Psoas muscle (tissue), 8 donors: ENCODE data around the gene EDRF1. TPM values are rescaled to one million over a fixed set of nuclear protein-coding genes. Genes with fewer than 3 reads are reported as not detected.

Source experiments
- ATAC-seq, 4 donors: fragments of 200-7000 bp; cut with Tn5 transposase; one replicate each; pipeline ENCODE4 v1.9.1; 2020; ENCODE audit warnings: moderate library complexity in 3 of 4, mild to moderate bottlenecking in 2 of 4
- DNase-seq, 2 donors: peaks; one replicate each; pipeline ENCODE4 v3.0.0-alpha.2; 2020
- H3K27ac ChIP-seq: fragments of 200-600 bp; one replicate; pipeline ENCODE4 v1.8.0; 2022
- H3K27me3 ChIP-seq, 3 donors: fragments of 200-600 bp in 1 of 3; one replicate each; pipeline versions ENCODE4 v1.6.1 to v1.8.0; 2013 to 2022; ENCODE audit warnings: low read length in 2 of 3, mild to moderate bottlenecking in 2 of 3, moderate library complexity in 1 of 3; ENCODE audit not compliant: insufficient read depth in 3 of 3
- H3K36me3 ChIP-seq, 2 donors: fragments of 200-600 bp in 1 of 2; one replicate each; pipeline versions ENCODE4 v1.6.1 to v1.8.0; 2013 to 2022; ENCODE audit warnings: low read depth in 1 of 2, mild to moderate bottlenecking in 1 of 2, moderate library complexity in 1 of 2; ENCODE audit not compliant: insufficient read depth in 1 of 2
- H3K4me1 ChIP-seq: fragments of 200-600 bp; one replicate; pipeline ENCODE4 v1.8.0; 2022
- H3K4me3 ChIP-seq: fragments of 200-600 bp; one replicate; pipeline ENCODE4 v1.8.0; 2022; ENCODE audit warnings: mild to moderate bottlenecking
- H3K9me3 ChIP-seq: fragments of 200-600 bp; one replicate; pipeline ENCODE4 v1.8.0; 2022
- CTCF ChIP-seq: fragments of 200-600 bp; IDR thresholded peaks from one replicate; pipeline ENCODE4 v1.8.0; 2022; ENCODE audit warnings: antibody characterized with exemption
- WGBS, 3 donors: extraction: QIAGEN DNeasy Blood & Tissue Kit; methylation state at CpG; one replicate each; pipeline versions ENCODE4 v1.1.6 to v1.1.7; 2013; 5-methylcytosine and 5-hydroxymethylcytosine counted together
- intact Hi-C, 2 donors: fragments of 100-400 bp; cut with DNase I; formaldehyde crosslinking; loops; one replicate each; pipeline versions ENCODE4 v1.11.0 to v1.14.2; 2022
- polyA plus RNA-seq, 3 donors: library from polyadenylated mRNA; stranded (reverse); fragments of 200-250 nt; gene quantifications; one replicate each; pipeline ENCODE4 v1.2.3, GENCODE V29; 2013
- total RNA-seq, 4 donors: library from RNA; stranded (reverse); fragmentation: NEBNext Ultra II Directional in 2 of 4; extraction: Animal tissue kit (Norgen Biotek cat#: 25700) in 2 of 4; gene quantifications; one replicate each; pipeline versions ENCODE4 v1.2.1 to v1.2.4, GENCODE V29; 2021 to 2023
- donor health status: healthy with polysubstance abuse.
- donor health status: DM: no; HTN: no; CAD: no; lungs with moderate emphysema.
- donor health status: Bipolar disorder and iron deficiency.
- donor health status: healthy.
- donor health status: DM: yes; HTN: yes; CAD: no.
- donor health status: DM: no; HTN: no; CAD: no.
- donor health status: DM: no; HTN: no; CAD: no.
- donor health status: DM: yes; HTN: yes; CAD: no.

The EDRF1 gene
- total and polyA plus RNA-seq, 7 donors = 7.6 to 17.7 (median 11.5) TPM

GRCh38 chr10:125788156-125789034 is 68.9 kb downstream of the EDRF1 start:
- Histone ChIP-seq H3K27ac (no peak overlapping the region), H3K9me3 (no peaks in the 10 kb centered on the region), H3K36me3 (peaks cover 2 to 53% of the 10 kb centered on the region in 2 donors), H3K4me3 (no peak overlapping the region), H3K4me1 (no peaks in the 10 kb centered on the region), H3K27me3 (no peaks in the 10 kb centered on the region)
- no peak for DNase-seq
- no peak for TF ChIP-seq CTCF
- no peak for ATAC-seq
- intact Hi-C loops = no loop called here
- WGBS, 3 donors = 86 to 88% (median 87%) methylated on average over 15 to 17 of the region's 17 CpGs

DNA sequence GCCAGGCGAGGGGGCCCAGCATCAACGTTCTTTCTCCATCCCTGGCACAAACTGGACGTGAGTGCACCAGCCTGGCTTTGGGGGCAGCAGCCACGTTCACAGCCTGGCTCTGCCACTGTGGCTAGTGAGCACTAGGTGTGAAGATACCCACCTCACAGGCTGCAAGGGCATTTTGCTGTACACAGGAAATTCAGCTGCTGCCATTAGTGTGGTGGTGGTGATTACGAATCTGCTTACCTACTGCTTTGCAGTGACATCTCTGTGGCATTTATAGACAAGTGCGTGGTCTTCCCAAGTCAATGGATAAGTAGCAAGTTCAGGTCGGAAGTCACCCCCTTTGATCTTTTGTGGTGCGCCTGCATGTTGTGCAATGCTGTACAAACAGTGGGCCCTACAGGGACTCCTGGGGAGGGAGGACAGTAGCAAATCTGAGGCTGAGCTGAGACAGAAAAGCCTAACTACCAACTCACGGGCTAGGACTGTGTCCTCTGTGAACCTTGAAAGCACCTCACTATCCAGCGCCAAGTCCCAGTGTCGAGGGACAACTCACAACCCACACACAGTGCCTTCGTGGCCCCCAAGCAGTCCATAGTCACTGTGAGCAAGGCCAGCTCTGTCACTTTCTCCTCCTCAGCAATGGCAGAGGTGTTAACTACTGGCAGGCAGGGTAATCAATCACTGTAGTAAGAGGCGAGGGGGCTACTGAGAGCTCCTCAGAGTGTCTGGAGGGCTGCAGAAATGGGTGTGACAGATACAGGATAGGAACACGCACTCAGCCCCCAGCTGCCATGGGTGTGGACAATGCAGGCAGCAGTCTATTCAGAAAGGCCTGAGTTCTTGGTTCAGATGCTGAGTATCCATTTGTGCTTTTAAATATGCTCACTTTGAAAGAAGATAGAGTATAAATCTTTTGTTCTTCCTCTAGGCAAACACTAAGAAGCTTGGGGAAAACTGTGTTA is 73.1 kb downstream of the EDRF1 start:
- Histone ChIP-seq H3K27ac (no peak overlapping the region), H3K4me3 (no peak overlapping the region), H3K27me3 (no peaks in the 10 kb centered on the region), H3K9me3 (no peaks in the 10 kb centered on the region), H3K4me1 (no peaks in the 10 kb centered on the region), H3K36me3 (peaks cover 2 to 92% of the 10 kb centered on the region in 2 donors)
- intact Hi-C loops = no loop called here
- no peak for TF ChIP-seq CTCF
- no peak for DNase-seq
- ATAC-seq = no peak
- 79 to 84% (median 79%) methylated on average over 14 of the region's 14 CpGs for whole genome bisulfite sequencing, 3 donors

DNA sequence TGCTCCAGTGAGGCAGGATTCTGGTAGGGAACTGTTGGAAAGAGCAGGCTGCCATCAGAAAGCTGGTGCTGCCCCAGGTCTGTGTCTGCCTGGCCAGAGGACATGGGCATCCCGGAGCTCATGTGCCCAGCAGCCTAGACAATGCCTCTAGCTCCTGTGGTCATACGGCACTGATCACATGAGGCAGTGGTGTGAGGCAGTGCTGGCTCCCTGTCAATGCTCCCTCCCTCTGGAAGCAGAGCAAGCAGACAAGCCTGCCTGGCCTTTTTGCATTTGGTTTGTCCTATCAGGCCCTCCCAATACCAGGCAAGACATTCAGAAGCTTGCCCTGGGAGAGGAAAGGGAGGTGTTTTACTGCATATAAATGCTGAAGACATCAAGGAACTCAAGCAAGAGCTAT is 75.6 kb downstream of the EDRF1 start:
- no peak for ATAC-seq
- intact Hi-C loops = no loop called here
- 69 to 73% (median 72%) methylated on average over 2 of the region's 2 CpGs for WGBS, 3 donors
- no peak for TF ChIP-seq CTCF
- Histone ChIP-seq H3K4me3 (no peak overlapping the region), H3K36me3 (peaks cover 0 to 89% of the 10 kb centered on the region in 2 donors), H3K27ac (no peak overlapping the region), H3K27me3 (no peaks in the 10 kb centered on the region), H3K4me1 (no peaks in the 10 kb centered on the region), H3K9me3 (no peaks in the 10 kb centered on the region)
- DNase-seq = no peak

- 84 to 88% (median 84%) methylated on average over 8 of the region's 8 CpGs for WGBS, 3 donors
- Histone ChIP-seq H3K4me3 (no peak overlapping the region), H3K4me1 (no peaks in the 10 kb centered on the region), H3K36me3 (peaks cover 0 to 92% of the 10 kb centered on the region in 2 donors), H3K27ac (no peak overlapping the region), H3K27me3 (no peaks in the 10 kb centered on the region), H3K9me3 (no peaks in the 10 kb centered on the region)
- no peak for ATAC-seq
- DNase-seq = no peak
- TF ChIP-seq CTCF = no peak
- intact Hi-C loops = no loop called here
Observed at GRCh38 chr10:125795637-125796190, 76.2 kb downstream of the EDRF1 start.
